Stimulated activated CD8-positive, alpha-beta memory T cell treated with anti-CD3 and anti-CD28 coated beads, Interleukin-7, amount 100 ng/mL, for 24 hours (primary cell): Measurements from ENCODE around the gene ZNF140.

ENCODE experiments used
- DNase-seq: peaks from one replicate; pipeline ENCODE4 v3.0.0-alpha.2; 2020; ENCODE audit warnings: low read depth

Gene ZNF140

GRCh38 chr12:133130038-133130807 is 49.5 kb downstream of the ZNF140 start, which contains the start of the genes ZNF10 and ZNF891:
TSS of gene ZNF10 (plus strand) at chr12:133130627. CDS start at chr12:133144493, 13,866 bp downstream.
TSS of gene ZNF891 (minus strand) at chr12:133130274. CDS start at chr12:133121918, 8,356 bp downstream.
- DNase-seq = peak; percentile 90

- DNase-seq = peak; percentile 4
Observed at GRCh38 chr12:133130808-133131128, 50.0 kb downstream of the ZNF140 start.

- no peak for DNase-seq
Observed at GRCh38 chr12:133135747-133136146, 55.0 kb downstream of the ZNF140 start.

- DNase-seq = no peak
Observed at GRCh38 chr12:133145981-133146380, 65.3 kb downstream of the ZNF140 start.

GRCh38 chr12:133156125-133156690 is 75.5 kb downstream of the ZNF140 start:
- no peak for DNase-seq
